ENCODE results near the gene CCDC33. TPM values are rescaled to one million over a fixed set of nuclear protein-coding genes. Genes with fewer than 3 reads are reported as not detected.

The CCDC33 gene
- total RNA-seq, 1 donor from 2014 or later, result 4.2 TPM

DNA sequence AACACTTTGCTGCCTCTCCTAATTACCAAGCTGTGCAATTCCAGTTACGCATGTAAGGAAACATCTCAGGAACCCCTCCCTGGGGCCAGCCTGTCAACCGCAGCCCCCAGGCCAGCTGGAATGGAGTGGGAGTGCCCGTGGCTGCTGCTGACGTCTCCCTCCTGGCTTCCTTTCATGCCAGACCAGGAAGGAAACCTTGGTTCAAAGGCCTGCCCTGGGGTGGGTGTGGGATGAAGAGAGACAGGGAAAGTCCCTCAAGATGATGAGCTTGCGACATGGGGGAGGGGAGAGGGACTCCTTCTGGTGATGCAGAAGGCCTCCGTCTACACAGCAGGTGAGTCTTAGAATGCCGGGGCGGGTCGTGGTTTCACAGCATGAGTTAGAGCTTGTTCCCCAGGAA is 142.7 kb downstream of the CCDC33 start:
- no peaks in the 10 kb centered on the region for H3K9me3 Mint-ChIP-seq
- peaks cover 27% of the 10 kb centered on the region for H3K4me1 Mint-ChIP-seq
- no peaks in the 10 kb centered on the region for H3K27me3 Mint-ChIP-seq (ENCODE audit: low read depth)
- peak in 1 of 2 experiments; percentile 68 for DNase-seq (ENCODE audit: low spot score in 2 of 2, unreplicated experiment in 2 of 2)
- peak overlapping the region; percentile 99 for H3K27ac Mint-ChIP-seq
- no peak overlapping the region for H3K4me3 Mint-ChIP-seq
- H3K36me3 Mint-ChIP-seq, result no peaks in the 10 kb centered on the region
- TF ChIP-seq, protein P1, sequence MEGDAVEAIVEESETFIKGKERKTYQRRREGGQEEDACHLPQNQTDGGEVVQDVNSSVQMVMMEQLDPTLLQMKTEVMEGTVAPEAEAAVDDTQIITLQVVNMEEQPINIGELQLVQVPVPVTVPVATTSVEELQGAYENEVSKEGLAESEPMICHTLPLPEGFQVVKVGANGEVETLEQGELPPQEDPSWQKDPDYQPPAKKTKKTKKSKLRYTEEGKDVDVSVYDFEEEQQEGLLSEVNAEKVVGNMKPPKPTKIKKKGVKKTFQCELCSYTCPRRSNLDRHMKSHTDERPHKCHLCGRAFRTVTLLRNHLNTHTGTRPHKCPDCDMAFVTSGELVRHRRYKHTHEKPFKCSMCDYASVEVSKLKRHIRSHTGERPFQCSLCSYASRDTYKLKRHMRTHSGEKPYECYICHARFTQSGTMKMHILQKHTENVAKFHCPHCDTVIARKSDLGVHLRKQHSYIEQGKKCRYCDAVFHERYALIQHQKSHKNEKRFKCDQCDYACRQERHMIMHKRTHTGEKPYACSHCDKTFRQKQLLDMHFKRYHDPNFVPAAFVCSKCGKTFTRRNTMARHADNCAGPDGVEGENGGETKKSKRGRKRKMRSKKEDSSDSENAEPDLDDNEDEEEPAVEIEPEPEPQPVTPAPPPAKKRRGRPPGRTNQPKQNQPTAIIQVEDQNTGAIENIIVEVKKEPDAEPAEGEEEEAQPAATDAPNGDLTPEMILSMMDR (IDR thresholded peaks at IDR 0.05; ENCODE audit: unreplicated experiment), result no peak

- no peaks in the 10 kb centered on the region for H3K9me3 Mint-ChIP-seq
- peaks cover 21% of the 10 kb centered on the region for H3K4me1 Mint-ChIP-seq
- H3K4me3 Mint-ChIP-seq, result no peak overlapping the region
- H3K27ac Mint-ChIP-seq, result peak overlapping the region; percentile 30
- no peaks in the 10 kb centered on the region for H3K36me3 Mint-ChIP-seq
- DNase-seq (ENCODE audit: low spot score in 2 of 2, unreplicated experiment in 2 of 2), result no peak
- TF ChIP-seq, protein P1 (IDR thresholded peaks at IDR 0.05; ENCODE audit: unreplicated experiment), result no peak
- H3K27me3 Mint-ChIP-seq (ENCODE audit: low read depth), result no peaks in the 10 kb centered on the region
Observed at GRCh38 chr15:74380361-74381189, 144.4 kb downstream of the CCDC33 start.

- Mint-ChIP-seq H3K27ac (no peak overlapping the region), H3K4me1 (peaks cover 22% of the 10 kb centered on the region), H3K36me3 (no peaks in the 10 kb centered on the region), H3K27me3 (ENCODE audit: low read depth) (no peaks in the 10 kb centered on the region), H3K9me3 (no peaks in the 10 kb centered on the region), H3K4me3 (no peak overlapping the region)
- TF ChIP-seq, protein P1 (IDR thresholded peaks at IDR 0.05; ENCODE audit: unreplicated experiment), result no peak
- DNase-seq (ENCODE audit: low spot score in 2 of 2, unreplicated experiment in 2 of 2), result no peak
Observed at GRCh38 chr15:74381190-74381453, 145.0 kb downstream of the CCDC33 start.

DNA sequence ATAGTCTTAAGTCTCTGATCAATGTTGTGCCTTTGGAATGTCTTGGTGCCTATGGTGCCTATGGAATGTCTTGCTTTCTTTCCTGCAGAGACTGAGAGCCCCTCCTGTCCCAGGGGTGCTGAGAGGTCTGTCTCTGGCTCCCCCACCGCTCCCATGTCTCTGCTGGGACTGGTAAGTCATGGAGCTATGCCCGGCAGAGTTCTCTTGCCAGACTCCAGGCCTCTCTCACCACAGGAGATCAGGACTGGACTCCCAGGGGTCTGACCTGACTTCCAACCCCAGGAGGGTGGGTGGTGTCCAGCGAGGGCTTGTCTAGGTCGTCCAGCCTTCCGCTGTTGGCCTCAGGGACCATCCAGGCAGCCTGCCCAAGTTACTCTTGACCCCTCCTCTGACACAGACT is 145.4 kb downstream of the CCDC33 start:
- Mint-ChIP-seq H3K27me3 (ENCODE audit: low read depth) (no peaks in the 10 kb centered on the region), H3K36me3 (no peaks in the 10 kb centered on the region), H3K27ac (no peak overlapping the region), H3K9me3 (no peaks in the 10 kb centered on the region), H3K4me1 (peaks cover 25% of the 10 kb centered on the region), H3K4me3 (no peak overlapping the region)
- TF ChIP-seq, protein P1 (IDR thresholded peaks at IDR 0.05; ENCODE audit: unreplicated experiment), result no peak
- no peak for DNase-seq (ENCODE audit: low spot score in 2 of 2, unreplicated experiment in 2 of 2)

- H3K9me3 Mint-ChIP-seq, result no peaks in the 10 kb centered on the region
- peak; percentile 80 to 92 for DNase-seq (ENCODE audit: low spot score in 2 of 2, unreplicated experiment in 2 of 2)
- no peak overlapping the region for H3K4me3 Mint-ChIP-seq
- H3K27ac Mint-ChIP-seq, result no peak overlapping the region
- TF ChIP-seq, protein P1 (IDR thresholded peaks at IDR 0.05; ENCODE audit: unreplicated experiment), result peak; percentile 95
- H3K27me3 Mint-ChIP-seq (ENCODE audit: low read depth), result no peaks in the 10 kb centered on the region
- peaks cover 31% of the 10 kb centered on the region for H3K4me1 Mint-ChIP-seq
- no peaks in the 10 kb centered on the region for H3K36me3 Mint-ChIP-seq
Observed at GRCh38 chr15:74382004-74382816, 146.1 kb downstream of the CCDC33 start.

All from mesothelial cell of epicardium (in vitro differentiated cells).